Fibroblast of villous mesenchyme (primary cell): ENCODE measurements around the gene PRODH. TPM values are rescaled to one million over a fixed set of nuclear protein-coding genes. Genes with fewer than 3 reads are reported as not detected.

ENCODE experiments used
- total RNA-seq: library from RNA; depleted of rRNA; stranded (reverse); fragments of >200 nt; gene quantifications from 2 replicates; pipeline ENCODE4 v1.2.3, GENCODE V29; 2012

PRODH gene
- total RNA-seq, 1 donor: not detected

Other genes starting within 250 kb of the PRODH start
- 2.2 and 3.2 TPM in 2 replicates for gene DGCR6, start 30.0 kb downstream of the PRODH start, total RNA-seq
- 44.8 and 53.5 TPM in 2 replicates for gene DGCR2, start 186.1 kb upstream of the PRODH start, total RNA-seq
- gene TSSK2, start 195.0 kb upstream of the PRODH start, total RNA-seq: under 0.01 TPM in 1 of 2 replicates, not detected in the other
- 10.6 and 12.5 TPM in 2 replicates for gene ESS2, start 208.4 kb upstream of the PRODH start, total RNA-seq
- gene GSC2, start 214.0 kb upstream of the PRODH start, total RNA-seq: not detected in 2 replicates
- 115 and 148 TPM in 2 replicates for gene SLC25A1, start 242.4 kb upstream of the PRODH start, total RNA-seq